HG02763 (cell line): Measurements from ENCODE around the gene TMEM184A.

Experiments
- ATAC-seq: cut with Tn5 transposase; IDR thresholded peaks from one replicate; pipeline ENCODE4 v1.9.1; 2021; ENCODE audit warnings: mild to moderate bottlenecking, moderate library complexity; ENCODE audit not compliant: unreplicated experiment

TMEM184A gene

GRCh38 chr7:1569016-1569415, 13.0 kb upstream of the TMEM184A start:
- ATAC-seq: no peak

GRCh38 chr7:1567896-1568510, 12.0 kb upstream of the TMEM184A start:
- no peak for ATAC-seq

GRCh38 chr7:1567049-1567771, 11.2 kb upstream of the TMEM184A start:
- no peak for ATAC-seq

GRCh38 chr7:1566687-1567048, 10.7 kb upstream of the TMEM184A start:
- no peak for ATAC-seq

- ATAC-seq: no peak
Measured at GRCh38 chr7:1564603-1565022, 8.6 kb upstream of the TMEM184A start.

- no peak for ATAC-seq
Measured at GRCh38 chr7:1563981-1564602, 8.1 kb upstream of the TMEM184A start.

GRCh38 chr7:1562597-1563051, 6.6 kb upstream of the TMEM184A start:
- no peak for ATAC-seq

GRCh38 chr7:1562116-1562515, 6.1 kb upstream of the TMEM184A start:
- ATAC-seq: no peak

- no peak for ATAC-seq
Measured at GRCh38 chr7:1561036-1561940, 5.3 kb upstream of the TMEM184A start.

GRCh38 chr7:1560620-1561031, 4.6 kb upstream of the TMEM184A start:
- no peak for ATAC-seq

- no peak for ATAC-seq
Measured at GRCh38 chr7:1559626-1560590, 3.9 kb upstream of the TMEM184A start.

- no peak for ATAC-seq
Measured at GRCh38 chr7:1558841-1559625, 3.0 kb upstream of the TMEM184A start.

GRCh38 chr7:1558181-1558811, 2.3 kb upstream of the TMEM184A start:
- no peak for ATAC-seq

- ATAC-seq: no peak
Measured at GRCh38 chr7:1557771-1558170, 1.8 kb upstream of the TMEM184A start.

GRCh38 chr7:1557006-1557405, 1.0 kb upstream of the TMEM184A start:
- no peak for ATAC-seq

- no peak for ATAC-seq
Measured at GRCh38 chr7:1555046-1555812, 776 bp downstream of the TMEM184A start.

GRCh38 chr7:1554333-1555045, 1.5 kb downstream of the TMEM184A start:
- ATAC-seq: no peak
